ENCODE data around the gene C22orf39.

Gene C22orf39

GRCh38 chr22:19396934-19397733, 50.4 kb downstream of the C22orf39 start:
- DNase-seq, result no peak

GRCh38 chr22:19396561-19396933, 51.0 kb downstream of the C22orf39 start:
- no peak for DNase-seq

- DNase-seq, result no peak
Observed at GRCh38 chr22:19395276-19395675, 52.2 kb downstream of the C22orf39 start.

- no peak for DNase-seq
Observed at GRCh38 chr22:19394274-19395050, 53.0 kb downstream of the C22orf39 start.

GRCh38 chr22:19393704-19394103, 53.8 kb downstream of the C22orf39 start:
- DNase-seq, result no peak

All from CD4-positive, alpha-beta T cell treated with Interleukin-4 for 4 hours (primary cell).